ENCODE measurements around the gene DYRK1A.

DYRK1A gene

GRCh38 chr21:37475186-37475868, 108.8 kb downstream of the DYRK1A start:
- H3K9ac ChIP-seq (ENCODE audit: low read length) = no peak overlapping the region
- H3F3A ChIP-seq (ENCODE audit: insufficient read depth, low read length) = no peaks in the 10 kb centered on the region
- DNase-seq = no peak
- no peaks in the 10 kb centered on the region for H3K9me3 ChIP-seq (replicated peaks; ENCODE audit: insufficient read depth, low read length)
- no peaks in the 10 kb centered on the region for H3K27me3 ChIP-seq (replicated peaks; ENCODE audit: insufficient read depth, low read length)
- H3K4me1 ChIP-seq (ENCODE audit: low read length) = no peaks in the 10 kb centered on the region
- H3K27ac ChIP-seq (ENCODE audit: low read length) = no peak overlapping the region
- H3K4me2 ChIP-seq (ENCODE audit: low read depth, low read length) = no peak overlapping the region
- H2AFZ ChIP-seq (ENCODE audit: low read length) = no peak overlapping the region
- H3K79me2 ChIP-seq (ENCODE audit: low read length) = peaks cover 89% of the 10 kb centered on the region
- no peak overlapping the region for H3K4me3 ChIP-seq (ENCODE audit: low read length)
- H4K20me1 ChIP-seq (ENCODE audit: insufficient read depth, low read length) = peaks cover 38% of the 10 kb centered on the region
- H3K9me2 ChIP-seq (replicated peaks; ENCODE audit: insufficient read depth, low read length) = no peaks in the 10 kb centered on the region
- TF ChIP-seq EZH2phosphoT487 (IDR thresholded peaks at IDR 0.05; ENCODE audit: low read length) = no peak
- no peak for TF ChIP-seq EZH2 (optimal IDR thresholded peaks at IDR 0.05; ENCODE audit: low read depth, low read length)
- no peak for TF ChIP-seq CTCF (IDR thresholded peaks at IDR 0.05; ENCODE audit: low read length)
- peaks cover 1% of the 10 kb centered on the region; the same call in 1 of the 2 replicates for H3K36me3 ChIP-seq (replicated peaks; ENCODE audit: insufficient read depth, low read length)

GRCh38 chr21:37478794-37479193, 112.2 kb downstream of the DYRK1A start:
- DNase-seq = no peak
- no peak overlapping the region for H3K9ac ChIP-seq (ENCODE audit: low read length)
- peaks cover 20% of the 10 kb centered on the region for H4K20me1 ChIP-seq (ENCODE audit: insufficient read depth, low read length)
- H3K9me3 ChIP-seq (replicated peaks; ENCODE audit: insufficient read depth, low read length) = no peaks in the 10 kb centered on the region
- no peak overlapping the region for H3K4me2 ChIP-seq (ENCODE audit: low read depth, low read length)
- no peaks in the 10 kb centered on the region for H3K4me1 ChIP-seq (ENCODE audit: low read length)
- no peaks in the 10 kb centered on the region for H3K27me3 ChIP-seq (replicated peaks; ENCODE audit: insufficient read depth, low read length)
- no peaks in the 10 kb centered on the region for H3F3A ChIP-seq (ENCODE audit: insufficient read depth, low read length)
- H3K36me3 ChIP-seq (replicated peaks; ENCODE audit: insufficient read depth, low read length) = peaks cover 8% of the 10 kb centered on the region; the same call in 1 of the 2 replicates
- TF ChIP-seq EZH2 (optimal IDR thresholded peaks at IDR 0.05; ENCODE audit: low read depth, low read length) = no peak
- TF ChIP-seq EZH2phosphoT487 (IDR thresholded peaks at IDR 0.05; ENCODE audit: low read length) = no peak
- no peak for TF ChIP-seq CTCF (IDR thresholded peaks at IDR 0.05; ENCODE audit: low read length)
- no peak overlapping the region for H3K27ac ChIP-seq (ENCODE audit: low read length)
- H3K4me3 ChIP-seq (ENCODE audit: low read length) = no peak overlapping the region
- H3K79me2 ChIP-seq (ENCODE audit: low read length) = peaks cover 70% of the 10 kb centered on the region
- no peak overlapping the region for H2AFZ ChIP-seq (ENCODE audit: low read length)
- no peaks in the 10 kb centered on the region for H3K9me2 ChIP-seq (replicated peaks; ENCODE audit: insufficient read depth, low read length)

GRCh38 chr21:37483776-37484175, 117.2 kb downstream of the DYRK1A start:
- no peaks in the 10 kb centered on the region for H3K27me3 ChIP-seq (replicated peaks; ENCODE audit: insufficient read depth, low read length)
- H3K36me3 ChIP-seq (replicated peaks; ENCODE audit: insufficient read depth, low read length) = peaks cover 8% of the 10 kb centered on the region; the same call in 1 of the 2 replicates
- H4K20me1 ChIP-seq (ENCODE audit: insufficient read depth, low read length) = no peaks in the 10 kb centered on the region
- no peaks in the 10 kb centered on the region for H3K9me2 ChIP-seq (replicated peaks; ENCODE audit: insufficient read depth, low read length)
- H3K4me2 ChIP-seq (ENCODE audit: low read depth, low read length) = no peak overlapping the region
- no peaks in the 10 kb centered on the region for H3K4me1 ChIP-seq (ENCODE audit: low read length)
- no peak for DNase-seq
- H3K79me2 ChIP-seq (ENCODE audit: low read length) = peaks cover 33% of the 10 kb centered on the region
- H3K4me3 ChIP-seq (ENCODE audit: low read length) = no peak overlapping the region
- no peaks in the 10 kb centered on the region for H3K9me3 ChIP-seq (replicated peaks; ENCODE audit: insufficient read depth, low read length)
- H3F3A ChIP-seq (ENCODE audit: insufficient read depth, low read length) = no peaks in the 10 kb centered on the region
- TF ChIP-seq CTCF (IDR thresholded peaks at IDR 0.05; ENCODE audit: low read length) = no peak
- TF ChIP-seq EZH2 (optimal IDR thresholded peaks at IDR 0.05; ENCODE audit: low read depth, low read length) = no peak
- no peak for TF ChIP-seq EZH2phosphoT487 (IDR thresholded peaks at IDR 0.05; ENCODE audit: low read length)
- no peak overlapping the region for H3K9ac ChIP-seq (ENCODE audit: low read length)
- no peak overlapping the region for H3K27ac ChIP-seq (ENCODE audit: low read length)
- H2AFZ ChIP-seq (ENCODE audit: low read length) = no peak overlapping the region

All from MM.1S (cell line).